ENCODE data around the gene AIRE. TPM values are rescaled to one million over a fixed set of nuclear protein-coding genes. Genes with fewer than 3 reads are reported as not detected.
"Not testable (repeated sequence)": the region's sequence is repeated elsewhere in the genome, so short reads cannot be mapped to it uniquely, and the experiment has no call there.

Gene AIRE
- total RNA-seq, 1 experiment from 2014 or later = 0.17 TPM

- H2AK5ac ChIP-seq (ENCODE audit: insufficient read length, low read length); H3K4me3 Mint-ChIP-seq; H3K79me2 ChIP-seq (ENCODE audit: insufficient read depth, low read length); H3K36me3 Mint-ChIP-seq (ENCODE audit: insufficient read depth in 1 of 3, low read depth in 3 of 3); H3K27ac ChIP-seq (ENCODE audit: insufficient read length, low read depth, low read length); H4K91ac ChIP-seq (ENCODE audit: insufficient read length, low read depth, low read length); H3K4me1 ChIP-seq (ENCODE audit: insufficient read depth, low read length); H3K4ac ChIP-seq (ENCODE audit: low read depth, low read length); H3K18ac ChIP-seq (ENCODE audit: insufficient read length, low read depth, low read length); H4K8ac ChIP-seq (replicated peaks; ENCODE audit: insufficient read length, low read depth, low read length); H3T11ph ChIP-seq (ENCODE audit: low read length); H3K23ac ChIP-seq (ENCODE audit: insufficient read length, low read depth, low read length); H2BK120ac ChIP-seq (ENCODE audit: low read depth, low read length, poor library complexity, severe bottlenecking); H2BK15ac ChIP-seq (ENCODE audit: low read depth, low read length); H4K20me1 ChIP-seq (ENCODE audit: control insufficient read depth, insufficient read depth, insufficient read length); H3K9me3 ChIP-seq (ENCODE audit: control insufficient read depth, low read depth, low read length); H3K56ac ChIP-seq (ENCODE audit: insufficient read length, low read depth, low read length); H4K5ac ChIP-seq (ENCODE audit: insufficient read length, low read depth, low read length); H2AFZ ChIP-seq (ENCODE audit: low read length); H3K27ac Mint-ChIP-seq; H3K23me2 ChIP-seq (ENCODE audit: insufficient read length, low read depth, low read length, poor library complexity, severe bottlenecking); H3K9me3 Mint-ChIP-seq; H3K79me1 ChIP-seq (ENCODE audit: insufficient read depth, low read depth, low read length, poor library complexity, severe bottlenecking); H3K9ac ChIP-seq (ENCODE audit: extremely low read depth, insufficient read length, low read length); H3K27me3 Mint-ChIP-seq (ENCODE audit: low read depth); H2BK5ac ChIP-seq (ENCODE audit: insufficient read length, low read length); H2BK20ac ChIP-seq (ENCODE audit: low read depth, low read length, poor library complexity, severe bottlenecking); H3K14ac ChIP-seq (ENCODE audit: insufficient read depth, low read length); H3K4me1 Mint-ChIP-seq; H3K27me3 ChIP-seq (ENCODE audit: insufficient read depth, low read length); H2BK12ac ChIP-seq (ENCODE audit: insufficient read length, low read depth, low read length); H3K4me2 ChIP-seq (ENCODE audit: insufficient read depth, insufficient read length, low read length); DNase-seq: not testable (repeated sequence)
- WGBS (ENCODE audit: extremely low coverage, insufficient read length, low lambda C conversion rate) = no CpG with 5 or more reads among the region's 53 CpGs
Measured at GRCh38 chr21:44240842-44241241, 44.8 kb upstream of the AIRE start, which contains the start of gene ICOSLG. ICOSLG (minus strand) TSS chr21:44240943; CDS start chr21:44240817, 126 bp downstream.

DNA sequence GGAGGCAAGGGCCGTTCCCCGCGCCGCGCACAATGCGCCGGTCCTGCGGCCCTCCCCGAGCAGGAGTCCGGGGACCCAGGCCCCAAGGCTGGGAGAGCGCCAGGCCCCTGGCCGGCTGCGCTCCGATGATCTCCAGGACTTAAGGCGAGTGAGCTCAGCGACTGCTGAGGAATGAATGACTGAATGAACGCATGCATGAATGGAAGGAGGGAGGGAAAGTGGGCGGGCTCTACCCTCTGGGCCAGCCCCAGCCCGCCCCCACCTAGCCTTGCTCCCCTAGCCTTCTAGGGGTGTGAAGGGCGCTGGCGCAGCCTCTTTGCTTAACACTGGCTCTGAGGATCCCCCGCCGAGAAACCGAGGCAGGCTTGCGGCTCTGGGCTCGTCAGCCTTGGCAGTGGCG, 44.4 kb upstream of the AIRE start:
- not testable (repeated sequence) for H3K4me3 Mint-ChIP-seq; H3K27me3 Mint-ChIP-seq (ENCODE audit: low read depth); H2AFZ ChIP-seq (ENCODE audit: low read length); H2BK20ac ChIP-seq (ENCODE audit: low read depth, low read length, poor library complexity, severe bottlenecking); H4K8ac ChIP-seq (replicated peaks; ENCODE audit: insufficient read length, low read depth, low read length); H3K79me2 ChIP-seq (ENCODE audit: insufficient read depth, low read length); H3K79me1 ChIP-seq (ENCODE audit: insufficient read depth, low read depth, low read length, poor library complexity, severe bottlenecking); H2BK120ac ChIP-seq (ENCODE audit: low read depth, low read length, poor library complexity, severe bottlenecking); H2AK5ac ChIP-seq (ENCODE audit: insufficient read length, low read length); H3K9me3 Mint-ChIP-seq; H3K27ac ChIP-seq (ENCODE audit: insufficient read length, low read depth, low read length); H2BK5ac ChIP-seq (ENCODE audit: insufficient read length, low read length); H3K27me3 ChIP-seq (ENCODE audit: insufficient read depth, low read length); H3K9me3 ChIP-seq (ENCODE audit: control insufficient read depth, low read depth, low read length); H3K14ac ChIP-seq (ENCODE audit: insufficient read depth, low read length); H4K20me1 ChIP-seq (ENCODE audit: control insufficient read depth, insufficient read depth, insufficient read length); DNase-seq; H3K4ac ChIP-seq (ENCODE audit: low read depth, low read length); H3K4me2 ChIP-seq (ENCODE audit: insufficient read depth, insufficient read length, low read length); H4K5ac ChIP-seq (ENCODE audit: insufficient read length, low read depth, low read length); H3K23ac ChIP-seq (ENCODE audit: insufficient read length, low read depth, low read length); H3K9ac ChIP-seq (ENCODE audit: extremely low read depth, insufficient read length, low read length); H3K4me1 Mint-ChIP-seq; H2BK15ac ChIP-seq (ENCODE audit: low read depth, low read length); H3K23me2 ChIP-seq (ENCODE audit: insufficient read length, low read depth, low read length, poor library complexity, severe bottlenecking); H4K91ac ChIP-seq (ENCODE audit: insufficient read length, low read depth, low read length); H3K36me3 Mint-ChIP-seq (ENCODE audit: insufficient read depth in 1 of 3, low read depth in 3 of 3); H3K18ac ChIP-seq (ENCODE audit: insufficient read length, low read depth, low read length); H3K4me1 ChIP-seq (ENCODE audit: insufficient read depth, low read length); H3T11ph ChIP-seq (ENCODE audit: low read length); H3K56ac ChIP-seq (ENCODE audit: insufficient read length, low read depth, low read length); H2BK12ac ChIP-seq (ENCODE audit: insufficient read length, low read depth, low read length); H3K27ac Mint-ChIP-seq
- no CpG with 5 or more reads among the region's 27 CpGs for WGBS (ENCODE audit: extremely low coverage, insufficient read length, low lambda C conversion rate)
